HG03175 (cell line): ENCODE results near the gene RNASET2.

Experiments used
- ATAC-seq: cut with Tn5 transposase; IDR thresholded peaks from one replicate; pipeline ENCODE4 v1.9.1; 2021; ENCODE audit warnings: mild to moderate bottlenecking, moderate library complexity; ENCODE audit not compliant: unreplicated experiment

Gene RNASET2

DNA sequence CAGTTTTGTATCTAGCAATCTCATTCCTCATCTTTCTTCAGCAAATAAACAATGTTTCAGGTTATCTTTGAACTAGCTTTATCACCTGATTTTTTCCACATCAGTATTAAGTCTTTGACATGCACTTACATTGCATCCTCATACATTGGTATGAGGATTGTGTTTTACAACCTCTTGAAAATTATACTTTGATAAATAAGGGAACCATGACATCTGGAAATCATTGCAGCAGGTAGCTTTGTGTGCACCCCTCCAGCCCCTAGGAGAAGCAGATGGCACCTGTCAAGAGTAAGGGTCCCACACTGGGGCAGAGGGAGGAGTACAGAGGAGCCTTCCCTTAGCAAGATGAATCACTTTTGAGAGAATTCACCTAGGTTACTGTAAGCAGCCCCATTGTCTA, 13.7 kb upstream of the RNASET2 start:
- ATAC-seq, result no peak

DNA sequence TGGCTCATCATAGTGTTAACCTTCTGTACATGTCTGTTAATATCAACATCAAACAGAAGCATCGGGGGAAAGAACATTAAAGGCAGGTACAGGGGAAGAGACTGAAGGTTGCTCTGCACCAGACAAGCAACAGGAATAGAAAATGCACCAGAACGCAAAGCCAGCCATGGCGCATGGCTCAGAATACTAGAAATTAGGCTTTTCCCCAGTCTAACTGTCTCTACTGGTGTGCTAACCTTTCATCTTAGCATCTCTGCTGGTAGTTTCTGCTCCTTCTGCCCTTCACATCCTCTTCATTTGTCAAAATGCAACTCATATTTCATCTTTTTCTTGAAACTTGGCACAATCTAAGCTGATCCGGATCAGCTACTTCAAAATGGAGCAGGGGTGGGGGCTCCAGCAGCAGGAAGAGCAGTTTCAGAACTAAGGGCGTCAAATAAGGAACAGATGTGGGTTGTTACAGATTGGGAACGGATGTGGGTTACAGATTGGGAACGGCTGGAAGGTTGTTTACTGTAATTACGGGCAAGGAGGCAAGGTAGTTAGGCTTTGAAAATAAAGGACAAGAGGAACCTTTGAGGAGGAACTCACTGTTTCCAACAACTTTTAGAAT, 13.1 kb upstream of the RNASET2 start:
- no peak for ATAC-seq

DNA sequence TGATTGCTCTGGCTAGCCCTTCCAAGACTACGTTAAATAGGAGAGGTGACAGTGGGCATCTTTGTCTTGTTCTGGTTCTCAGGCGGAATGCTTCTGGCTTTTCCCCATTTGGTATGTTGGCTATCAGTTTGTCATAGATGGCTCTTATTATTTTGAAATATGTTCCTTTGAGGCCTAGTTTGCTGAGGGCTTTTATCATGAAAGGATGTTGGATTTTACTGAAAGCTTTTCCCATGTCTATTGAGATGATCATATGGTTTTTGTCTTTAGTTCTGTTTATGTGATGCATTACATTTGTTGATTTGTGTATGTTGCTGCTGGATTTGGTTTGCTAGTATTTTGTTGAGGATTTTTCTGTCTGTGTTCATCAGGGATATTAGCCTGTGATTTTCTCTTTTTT, 9.9 kb upstream of the RNASET2 start:
- no peak for ATAC-seq

DNA sequence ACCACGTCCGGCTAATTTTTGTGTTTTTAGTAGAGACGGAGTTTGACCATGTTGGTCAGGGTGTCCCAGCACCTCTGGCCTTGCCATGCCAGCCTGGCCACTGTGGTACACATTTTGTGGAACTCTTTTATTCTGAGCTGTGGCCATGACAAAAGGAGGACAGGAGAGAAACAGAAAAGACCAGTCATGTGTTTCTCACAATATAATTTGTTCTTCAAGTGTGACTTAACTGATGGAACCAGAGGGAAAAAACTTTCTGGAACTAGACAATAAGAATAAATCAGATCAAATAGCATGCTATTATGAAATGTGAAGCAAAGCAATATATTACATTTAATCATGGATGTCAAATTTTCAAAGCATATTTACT, 4.2 kb upstream of the RNASET2 start:
- no peak for ATAC-seq

DNA sequence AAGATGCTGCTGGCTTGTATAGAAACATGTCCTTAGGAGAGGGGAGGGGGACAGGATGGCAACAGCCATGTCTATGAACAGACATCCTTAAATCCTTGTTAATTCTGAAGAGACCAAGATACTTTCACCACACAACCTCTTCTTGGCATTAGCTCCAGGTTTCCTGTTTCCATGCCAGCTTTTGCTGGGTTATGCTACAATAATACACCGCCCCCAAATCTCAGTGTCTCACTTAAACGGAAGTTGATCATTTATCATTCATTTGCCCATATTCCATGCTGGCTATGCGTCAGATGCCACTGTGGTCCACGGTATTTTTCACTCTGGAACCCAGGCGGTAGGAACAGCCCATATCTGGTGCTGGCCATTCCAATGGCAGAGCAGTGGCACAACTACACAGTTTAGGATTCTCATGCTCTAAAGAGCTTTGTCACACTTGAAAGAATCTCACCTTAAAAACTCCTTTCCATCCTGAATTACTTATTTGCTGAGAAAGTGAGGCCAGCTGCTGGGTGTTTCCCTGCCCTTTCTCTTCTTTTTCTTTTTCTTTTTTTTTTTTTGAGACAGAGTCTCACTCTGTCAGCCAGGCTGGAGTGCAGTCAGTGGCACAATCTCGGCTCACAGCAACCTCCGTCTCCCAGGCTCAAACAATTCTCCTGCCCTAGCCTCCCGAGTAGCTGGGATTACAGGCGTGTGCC, 3.7 kb upstream of the RNASET2 start:
- ATAC-seq, result no peak

DNA sequence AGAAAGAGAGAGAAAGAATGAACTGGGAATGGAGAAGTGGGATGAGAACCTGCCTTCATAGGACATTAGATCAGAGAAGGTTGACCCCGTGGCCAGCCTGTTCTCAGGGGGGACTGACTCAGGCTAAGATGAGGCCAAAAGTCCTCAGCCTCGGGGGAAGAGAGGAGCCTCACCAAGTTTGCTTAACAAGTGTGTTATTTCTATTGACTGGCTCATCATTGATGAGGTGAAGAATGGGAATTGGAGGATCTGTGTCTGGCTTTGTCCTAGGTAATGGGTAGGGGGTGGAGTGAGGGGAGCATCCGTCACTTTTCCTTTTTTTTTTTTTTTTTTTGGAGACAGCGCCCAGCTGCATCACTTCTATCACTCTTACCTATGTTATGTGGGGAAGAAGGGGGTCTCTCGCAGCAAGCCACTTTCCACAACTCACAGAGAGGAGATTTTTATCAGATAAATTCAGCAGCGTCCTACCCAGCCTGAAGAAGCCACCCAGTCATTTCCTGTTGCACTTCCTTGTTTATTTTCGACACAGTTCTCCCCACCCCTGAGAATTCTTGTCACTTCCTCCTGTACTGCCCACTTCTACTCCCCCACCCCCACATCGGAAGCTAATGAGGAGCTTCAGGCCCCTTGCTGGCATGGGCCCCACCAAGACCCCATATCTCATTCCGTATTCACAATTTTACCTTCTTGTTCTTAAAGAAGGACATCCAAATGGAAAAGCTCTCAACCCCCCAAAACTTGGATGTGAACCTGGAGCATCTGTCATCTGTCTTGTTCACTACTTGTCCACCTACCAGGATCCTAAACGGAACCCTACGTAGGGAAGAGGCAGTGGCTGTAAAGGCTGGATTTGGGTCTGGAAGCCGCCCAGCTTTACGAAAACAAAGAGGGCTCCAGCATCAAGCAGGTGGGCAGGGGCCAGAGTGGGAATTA, 2.8 kb upstream of the RNASET2 start:
- ATAC-seq, result peak; percentile 11

DNA sequence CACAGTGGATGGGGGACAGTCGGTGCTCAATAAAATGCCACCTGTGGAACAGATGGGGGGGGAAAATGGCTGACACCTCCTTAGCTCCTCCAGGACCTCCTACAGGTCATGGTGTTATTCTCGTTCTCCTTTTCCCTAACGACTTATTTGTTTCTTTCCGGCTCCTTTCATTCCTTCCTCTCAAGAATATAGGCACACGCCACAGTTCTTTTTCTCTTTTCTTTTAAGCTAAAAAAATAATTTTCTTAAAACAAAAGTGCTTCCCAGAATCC, 1.4 kb upstream of the RNASET2 start:
- no peak for ATAC-seq

DNA sequence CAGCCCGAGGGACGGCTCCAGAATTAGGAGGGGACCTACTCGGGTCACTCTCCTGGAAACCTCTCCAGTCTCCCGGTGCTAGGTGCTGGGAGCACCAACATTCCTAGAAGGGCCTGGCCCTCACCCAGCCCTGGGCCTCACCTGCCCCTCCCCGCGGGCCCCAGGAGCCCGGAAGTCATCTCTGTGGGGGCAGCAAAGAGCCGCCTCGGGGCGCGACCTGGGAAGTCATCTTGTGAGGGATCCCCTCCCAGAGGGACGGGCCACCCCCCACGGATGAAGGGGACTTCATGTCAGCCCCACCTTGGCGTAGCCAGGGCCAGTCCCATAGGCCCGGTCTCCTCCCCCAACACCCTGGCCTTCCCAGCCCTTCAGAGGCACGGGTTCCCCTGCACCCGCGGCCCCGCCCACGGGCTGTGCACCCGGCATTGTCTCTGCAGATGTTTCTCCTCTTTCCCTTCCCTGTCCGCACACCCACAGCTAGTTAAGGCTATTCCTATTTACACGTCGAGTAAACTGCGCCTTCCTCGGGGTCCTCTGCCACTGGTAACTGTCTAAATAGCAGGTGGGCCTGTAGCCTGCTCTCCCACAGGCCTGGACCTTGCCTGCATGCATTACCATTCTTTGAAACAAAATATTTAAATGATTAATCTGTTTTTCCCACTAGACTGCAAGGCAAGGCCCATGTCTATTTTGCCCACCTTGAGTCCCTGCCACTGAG, 896 bp upstream of the RNASET2 start:
- peak; percentile 27 for ATAC-seq

DNA sequence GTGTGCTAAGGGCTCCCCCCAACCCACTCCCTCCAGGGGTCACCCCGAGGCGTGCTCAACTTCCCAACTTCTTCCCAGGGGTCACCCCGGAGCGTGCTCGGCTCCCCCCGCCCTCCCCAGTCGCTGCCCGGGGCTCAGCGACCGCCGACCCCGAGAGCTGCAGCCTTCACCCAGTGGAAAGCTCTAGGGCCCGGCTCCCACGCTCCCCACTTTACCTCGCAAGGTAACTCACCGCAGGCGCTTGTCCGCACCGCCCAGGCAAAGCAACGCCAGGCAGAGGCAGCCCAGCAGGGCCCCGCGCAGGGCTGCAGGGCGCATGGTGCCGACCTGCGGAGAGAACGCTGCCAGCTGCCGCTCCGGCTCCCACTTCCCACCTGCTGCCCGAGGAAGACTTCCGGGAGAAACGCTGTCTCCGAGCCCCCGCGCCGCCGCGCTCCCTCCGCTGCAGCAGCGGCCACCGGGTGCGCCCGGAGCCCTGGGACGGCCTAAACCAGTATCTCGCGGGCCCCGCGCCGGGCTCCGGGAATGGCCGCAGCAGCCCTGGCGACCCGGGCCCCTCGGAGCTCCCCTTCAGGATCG, 396 bp downstream of the RNASET2 start:
- ATAC-seq, result peak; percentile 2

DNA sequence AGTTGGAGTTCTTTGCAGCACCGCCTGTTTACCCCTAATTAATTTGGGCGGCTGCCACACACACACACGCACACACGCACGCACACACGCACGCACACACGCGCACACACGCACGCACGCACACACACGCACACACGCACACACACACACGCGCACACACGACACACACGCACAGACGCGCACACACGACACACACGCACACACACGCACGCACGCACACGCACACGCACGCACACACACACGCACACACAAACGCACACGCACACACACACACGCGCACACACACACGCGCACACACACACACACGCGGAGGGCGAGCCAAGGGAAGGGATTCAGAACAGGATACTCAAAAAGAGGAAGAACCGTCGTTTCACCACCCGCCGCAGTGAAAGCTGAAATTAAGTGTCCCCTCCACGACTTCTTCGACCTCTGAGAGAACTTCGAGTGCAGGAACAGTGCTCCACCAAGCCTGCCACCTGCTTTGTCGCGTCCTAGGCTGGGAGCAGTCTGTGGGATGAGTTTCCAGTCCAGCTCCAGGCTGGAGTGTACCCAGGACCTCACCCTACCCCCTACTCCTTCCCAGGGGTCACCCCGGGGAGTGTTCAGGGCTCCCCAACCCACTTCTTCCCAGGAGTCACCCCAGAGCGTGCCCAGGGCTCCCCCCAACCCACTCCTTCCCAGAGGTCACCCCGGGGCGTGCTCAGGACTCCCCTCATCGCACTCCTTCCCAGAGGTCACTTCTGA, 1.1 kb downstream of the RNASET2 start:
- ATAC-seq, result no peak

DNA sequence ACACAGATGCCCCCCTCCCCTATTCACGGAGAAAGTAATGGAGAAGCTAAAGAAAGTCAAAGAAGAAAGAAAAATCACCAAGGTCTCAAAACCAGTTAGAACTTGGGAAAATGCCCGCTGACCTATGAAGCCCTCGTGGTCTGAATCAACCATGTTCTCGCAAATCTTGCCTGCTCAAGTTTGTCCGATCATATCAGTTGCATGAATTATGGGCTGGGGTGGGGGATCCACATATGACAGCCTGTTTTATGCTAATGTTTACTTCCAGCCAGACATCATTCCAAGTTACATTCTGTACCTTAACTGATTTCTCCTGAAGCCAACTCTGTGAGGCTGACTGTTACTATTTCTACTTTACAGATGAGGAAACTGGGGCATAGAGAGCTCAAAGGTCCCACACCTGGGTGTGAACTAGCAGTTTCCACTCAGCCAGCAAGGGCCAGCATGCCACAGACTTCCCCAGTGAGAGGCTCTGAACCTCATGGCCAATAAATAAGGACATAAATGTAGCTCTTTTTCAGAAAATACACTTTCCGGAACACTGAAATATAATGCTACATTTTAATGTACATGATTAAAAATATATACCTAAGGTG, 2.1 kb downstream of the RNASET2 start:
- ATAC-seq, result no peak

DNA sequence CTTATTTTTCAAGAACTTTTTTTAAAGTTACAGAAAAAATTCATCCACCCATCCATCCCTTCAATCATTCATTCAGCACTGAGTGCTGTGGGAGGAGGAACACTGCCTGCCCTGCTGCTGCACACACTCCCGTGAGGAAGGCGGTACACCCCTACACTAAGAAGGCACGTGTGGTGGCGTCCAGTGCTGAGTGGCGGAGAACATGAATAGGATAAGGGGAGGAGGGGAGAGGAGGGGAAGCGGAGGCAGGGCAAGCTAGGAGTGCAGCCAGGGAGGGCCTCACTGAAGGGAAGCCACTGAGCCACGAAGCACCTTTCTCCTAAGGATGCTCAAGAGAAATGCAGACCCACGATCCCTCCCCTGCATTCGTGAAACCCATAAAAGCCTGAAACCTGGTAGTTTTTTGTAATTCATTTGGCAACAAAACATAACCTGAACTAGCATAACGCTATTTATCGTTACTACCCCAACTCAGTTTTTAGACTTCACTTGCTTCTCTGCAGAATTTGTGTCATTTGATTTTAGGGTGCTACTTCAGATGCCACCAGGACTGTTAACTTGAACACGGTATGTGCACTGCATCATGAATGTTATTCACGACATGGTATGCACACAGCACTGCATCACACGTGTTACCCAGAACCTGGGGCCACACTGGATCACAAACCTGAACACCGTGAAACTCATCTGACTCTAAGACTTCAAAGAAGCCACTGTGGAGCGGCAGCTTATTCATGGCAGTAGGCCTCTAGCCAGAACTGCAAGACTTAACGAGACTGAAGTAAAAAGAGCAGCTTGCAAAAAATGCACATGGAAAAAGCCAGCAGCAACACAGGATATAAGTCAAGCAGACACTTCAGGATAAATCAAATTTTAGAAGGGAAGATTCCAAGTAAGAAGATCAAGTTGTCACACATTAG, 3.5 kb downstream of the RNASET2 start:
- no peak for ATAC-seq

DNA sequence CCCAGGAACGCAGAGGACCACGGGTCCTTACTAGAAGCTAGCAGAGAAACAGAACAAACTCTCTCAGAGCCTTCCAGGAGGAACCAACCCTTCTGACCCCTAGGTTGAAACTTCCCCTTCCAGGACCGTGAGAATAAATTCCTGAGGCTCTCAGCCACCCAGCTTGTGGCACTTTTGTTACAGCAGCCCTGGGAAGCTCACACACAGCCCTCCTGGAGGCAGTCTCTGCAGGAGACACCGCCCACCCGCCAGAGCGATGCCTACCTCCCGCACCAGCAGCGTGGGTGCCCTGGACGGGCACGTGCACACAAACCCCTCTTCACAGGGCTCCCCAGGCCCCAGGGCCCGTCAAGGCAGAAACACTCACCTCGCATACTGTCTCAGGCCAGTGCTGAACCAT, 4.2 kb downstream of the RNASET2 start:
- no peak for ATAC-seq

DNA sequence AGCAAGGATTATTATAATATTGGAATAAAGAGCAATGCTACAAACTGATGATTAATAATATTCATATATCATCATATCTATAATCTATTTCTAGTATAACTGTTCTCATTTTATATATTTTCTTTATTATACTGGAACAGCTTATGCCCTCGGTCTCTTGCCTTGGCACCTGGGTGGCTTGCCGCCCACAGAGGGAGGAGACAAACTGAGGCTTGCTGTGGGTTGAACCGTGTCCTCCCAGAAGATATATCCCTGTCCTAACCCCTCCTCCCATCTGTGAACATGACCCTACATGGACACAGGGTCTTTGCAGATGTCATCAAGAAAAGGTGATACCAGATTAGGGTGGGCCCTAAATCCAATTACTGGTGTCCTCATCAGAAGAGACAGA, 4.7 kb downstream of the RNASET2 start:
- no peak for ATAC-seq

DNA sequence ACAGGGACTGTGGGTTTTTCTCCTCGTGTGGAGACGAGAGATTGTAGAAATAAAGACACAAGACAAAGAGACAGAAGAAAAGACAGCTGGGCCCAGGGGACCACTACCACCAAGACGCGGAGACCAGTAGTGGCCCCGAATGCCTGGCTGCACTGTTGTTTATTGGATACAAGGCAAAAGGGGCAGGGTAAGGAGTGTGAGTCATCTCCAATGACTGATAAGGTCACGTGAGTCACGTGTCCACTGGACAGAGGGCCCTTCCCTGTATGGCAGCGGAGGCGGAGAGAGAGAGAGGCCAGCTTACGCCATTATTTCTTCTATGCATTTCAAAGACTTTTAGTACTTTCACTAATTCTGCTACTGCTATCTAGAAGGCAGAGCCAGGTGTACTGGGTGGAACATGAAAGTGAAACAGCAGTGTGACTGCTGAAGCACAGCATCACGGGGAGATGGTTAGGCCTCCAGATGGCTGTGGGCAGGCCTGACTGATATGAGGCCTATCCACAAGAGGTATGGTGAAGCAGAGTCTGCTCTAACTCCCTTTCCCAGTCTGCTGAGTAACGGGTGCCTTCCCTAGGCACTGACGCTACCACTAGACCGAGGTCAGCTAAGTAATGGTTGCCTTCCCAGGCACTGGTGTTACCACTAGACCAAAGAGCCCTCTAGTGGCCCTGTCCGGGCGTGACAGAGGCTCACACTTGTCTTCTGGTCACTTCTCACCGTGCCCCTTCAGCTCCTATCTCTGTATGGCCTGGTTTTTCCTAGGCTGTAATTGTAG, 5.3 kb downstream of the RNASET2 start:
- ATAC-seq, result peak; percentile 90

DNA sequence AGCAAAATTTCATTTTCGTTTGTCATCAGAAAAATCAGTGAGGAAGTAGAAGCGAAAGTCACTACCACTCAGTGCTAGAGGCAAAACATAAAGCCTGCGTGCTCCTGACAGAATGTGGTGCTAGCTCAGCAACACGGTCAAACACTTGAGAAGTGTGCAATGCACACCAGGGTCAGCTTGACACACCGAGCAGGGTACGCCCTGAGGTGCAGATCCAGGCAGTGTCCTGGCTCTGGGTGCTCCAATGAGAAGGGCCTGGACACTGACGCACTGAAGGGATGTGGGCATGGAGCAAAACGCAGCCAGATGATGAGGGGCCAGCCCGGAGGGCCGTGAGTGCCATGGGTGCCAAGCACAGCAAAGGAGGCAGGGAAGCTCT, 5.9 kb downstream of the RNASET2 start:
- peak; percentile 35 for ATAC-seq

DNA sequence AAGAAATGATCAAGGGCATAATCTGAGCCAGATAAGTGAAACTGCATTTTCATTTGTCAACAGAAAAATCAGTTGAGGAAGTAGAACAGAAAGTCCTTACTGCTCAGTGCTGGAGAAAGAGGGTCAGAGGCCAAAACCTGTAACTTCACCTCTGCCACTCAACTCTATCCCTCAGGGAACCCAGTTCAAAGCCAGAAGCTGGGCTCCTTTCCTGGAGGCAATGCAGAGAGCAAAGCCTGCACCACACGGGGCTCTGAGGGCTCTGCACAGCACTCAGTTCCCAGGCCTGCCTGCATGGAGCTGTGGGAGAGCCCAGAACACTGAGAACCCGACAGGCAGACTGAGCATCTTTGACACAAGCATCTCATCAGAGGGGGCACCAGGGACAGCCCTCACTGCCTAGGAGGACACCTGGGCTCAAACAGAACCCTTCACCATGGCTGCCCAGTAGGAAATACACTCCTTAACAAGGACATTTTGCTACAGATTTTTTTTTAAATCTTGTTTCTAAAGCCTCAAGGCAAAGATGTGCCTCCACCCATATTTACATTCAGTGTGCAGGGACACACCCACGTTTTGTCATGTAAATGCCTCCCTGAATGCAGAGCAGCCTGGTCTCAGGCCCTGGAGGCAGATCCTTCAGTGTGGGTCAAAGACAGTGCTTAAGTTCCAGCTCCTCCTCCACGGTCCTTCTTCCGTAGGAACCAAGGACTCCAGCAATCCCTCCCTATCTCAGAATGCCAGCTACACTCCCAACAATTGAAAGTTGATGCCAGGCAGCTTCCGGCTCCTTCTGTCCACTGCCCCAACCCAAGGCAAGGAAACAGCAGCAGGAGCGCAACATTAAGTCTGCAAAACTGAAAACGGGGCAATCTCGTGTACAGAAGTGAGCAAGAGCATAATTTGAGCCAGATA, 6.6 kb downstream of the RNASET2 start:
- peak; percentile 0 for ATAC-seq
